NCI-H1092 treated with DMSO at 0.1 percent for 48 hours (cell line): ENCODE data around the gene TMEM218.
"Not testable (repeated sequence)": the region's sequence is repeated elsewhere in the genome, so short reads cannot be mapped to it uniquely, and the experiment has no call there.

Source experiments
- DNase-seq: peaks from one replicate; lab custom pipeline; 2025; lab: John Stamatoyannopoulos, UW

TMEM218 gene

DNA sequence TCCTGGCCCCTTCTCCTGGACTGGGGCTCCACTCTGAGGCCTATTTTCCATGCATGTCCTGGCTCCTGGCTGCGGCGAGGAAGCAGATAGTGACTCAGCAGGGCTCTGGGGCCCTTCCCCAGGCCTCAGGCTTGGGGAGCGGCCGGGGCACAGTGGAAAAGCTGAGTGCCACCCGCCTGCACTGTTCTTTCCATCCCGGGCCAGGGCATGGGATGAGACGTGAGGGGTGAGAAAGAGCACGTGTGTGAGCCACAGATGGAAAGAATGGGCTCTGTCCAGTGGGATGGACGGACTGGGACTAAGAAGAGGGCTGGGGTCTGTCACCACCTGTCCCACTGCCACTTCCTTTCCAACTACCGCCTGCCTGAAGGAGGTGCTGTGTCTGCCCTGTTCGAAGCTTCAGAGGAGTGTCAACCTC, 35.5 kb downstream of the TMEM218 start:
- DNase-seq = no peak

DNA sequence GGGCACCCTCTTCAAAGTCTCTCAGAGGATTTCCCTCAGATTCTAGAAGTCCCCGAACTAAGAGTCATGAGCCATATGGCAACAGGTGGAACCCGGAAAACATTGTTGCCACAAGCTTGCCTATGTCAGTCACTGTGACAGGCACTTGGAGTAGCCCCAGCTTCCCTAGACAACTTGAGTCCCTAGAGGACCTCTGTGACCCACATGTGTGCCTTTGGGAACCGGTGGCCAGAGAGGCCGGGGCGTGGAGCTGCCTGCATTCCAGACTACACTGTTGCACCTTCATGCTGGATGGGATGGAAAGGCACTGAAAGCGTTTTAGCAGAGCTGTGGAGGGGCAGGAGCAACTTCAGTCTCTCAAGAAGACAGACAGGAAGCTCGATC, 36.2 kb downstream of the TMEM218 start:
- no peak for DNase-seq

DNA sequence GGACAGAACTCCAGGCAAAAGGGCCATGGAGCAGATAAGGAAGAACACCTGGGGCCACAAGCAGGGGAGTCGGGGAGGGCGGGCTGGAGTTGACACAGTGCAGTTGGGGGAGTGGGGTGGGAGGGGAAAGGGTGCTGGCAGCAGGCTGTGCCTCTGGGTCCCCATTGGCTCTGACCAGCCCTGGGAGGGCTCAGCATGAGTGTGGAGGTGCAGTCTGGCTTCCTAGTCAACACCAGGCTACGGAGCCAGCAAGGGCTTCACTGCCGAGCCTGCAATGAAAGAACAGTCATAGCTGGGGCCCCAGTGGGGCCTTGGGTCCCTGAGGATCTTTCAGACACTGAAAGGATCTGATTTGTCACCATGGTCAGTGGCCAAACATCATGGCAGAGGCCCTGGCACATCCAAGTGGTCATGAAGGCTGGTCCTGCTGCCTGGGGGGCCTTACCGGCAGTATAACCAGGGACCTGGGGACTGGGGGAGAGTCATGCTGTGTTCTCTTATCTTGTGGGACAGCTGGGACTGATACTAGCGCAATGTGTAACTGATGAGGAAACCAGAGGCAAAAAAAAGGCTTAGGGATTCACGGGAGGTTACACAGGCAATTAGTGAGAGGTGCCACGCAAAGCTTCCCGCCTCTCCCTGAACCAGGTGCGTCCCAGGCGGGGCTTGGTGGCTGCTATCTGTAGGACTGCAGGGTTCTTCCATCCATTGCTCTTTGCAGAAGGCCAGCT, 36.8 kb downstream of the TMEM218 start:
- no peak for DNase-seq

DNA sequence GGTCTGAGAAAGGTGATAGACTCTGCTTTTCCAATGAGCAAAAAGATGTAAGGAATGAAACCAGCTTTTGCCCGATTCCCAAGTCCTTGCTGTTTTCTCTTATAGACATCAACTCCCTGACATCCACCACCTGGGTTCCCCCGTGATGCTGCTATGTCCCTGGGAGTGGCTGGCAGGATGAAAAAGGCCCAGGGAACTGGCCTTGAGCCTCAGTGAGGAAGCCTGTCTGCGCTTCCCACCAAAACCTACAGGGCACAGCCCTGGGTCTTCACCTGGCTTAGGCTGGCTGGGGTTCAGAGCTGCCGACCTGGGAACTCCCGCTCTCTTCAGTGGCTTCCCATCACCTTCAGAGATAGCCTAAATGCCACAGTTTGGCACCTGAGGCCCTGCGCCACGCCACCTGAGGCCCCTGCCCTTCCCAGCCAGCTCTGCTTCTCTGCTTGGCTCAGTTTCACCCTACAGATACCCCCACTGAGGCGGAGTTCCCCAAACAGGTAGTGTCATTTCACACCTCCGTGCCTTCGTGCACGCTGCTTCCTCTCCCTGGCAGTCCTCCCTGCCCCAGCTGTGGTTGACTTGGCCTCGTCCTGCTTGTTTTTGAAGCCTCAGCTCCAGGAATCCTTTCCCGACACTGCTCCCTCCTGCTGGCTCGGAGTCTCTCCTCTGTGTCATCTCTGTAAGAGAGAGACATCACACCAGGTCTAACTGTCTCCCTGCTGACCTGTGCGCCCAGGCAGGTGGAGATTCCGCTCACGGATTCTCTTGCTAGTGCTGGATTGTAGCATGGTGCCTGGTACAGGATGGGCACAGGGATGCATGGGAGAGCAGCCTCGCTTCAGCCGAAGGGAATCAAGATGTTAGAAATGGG, 37.6 kb downstream of the TMEM218 start:
- no peak for DNase-seq

DNA sequence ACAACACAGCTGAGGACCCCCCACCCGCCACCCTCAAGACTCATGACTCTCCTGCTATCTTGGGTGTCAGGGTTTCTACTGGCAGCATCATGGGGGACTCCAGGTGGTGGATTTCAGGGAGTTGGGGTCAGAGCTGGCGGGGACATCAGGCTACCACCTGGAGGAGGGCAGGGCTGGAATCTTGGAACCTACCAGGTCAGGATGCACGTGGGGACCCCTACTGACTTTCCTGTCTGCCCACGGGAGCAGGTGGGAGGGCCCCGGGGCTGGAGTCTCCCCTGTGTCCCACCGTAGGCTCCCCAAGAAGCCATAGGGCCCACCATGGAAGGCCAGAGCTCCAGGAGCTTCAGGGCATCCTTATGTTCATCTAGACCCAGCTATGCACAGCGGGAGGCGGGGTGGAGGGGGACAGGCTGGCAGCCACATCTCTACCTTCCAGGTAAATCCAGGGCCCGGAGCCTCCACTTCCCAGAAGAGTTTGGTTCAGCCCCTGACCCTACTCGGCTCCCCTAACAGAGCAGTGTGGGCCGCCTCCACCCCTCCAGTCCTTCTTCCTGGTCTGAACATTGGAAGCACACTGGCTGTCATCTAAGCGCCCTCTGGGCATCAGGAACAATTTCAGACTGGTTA, 38.4 kb downstream of the TMEM218 start:
- DNase-seq = no peak

DNA sequence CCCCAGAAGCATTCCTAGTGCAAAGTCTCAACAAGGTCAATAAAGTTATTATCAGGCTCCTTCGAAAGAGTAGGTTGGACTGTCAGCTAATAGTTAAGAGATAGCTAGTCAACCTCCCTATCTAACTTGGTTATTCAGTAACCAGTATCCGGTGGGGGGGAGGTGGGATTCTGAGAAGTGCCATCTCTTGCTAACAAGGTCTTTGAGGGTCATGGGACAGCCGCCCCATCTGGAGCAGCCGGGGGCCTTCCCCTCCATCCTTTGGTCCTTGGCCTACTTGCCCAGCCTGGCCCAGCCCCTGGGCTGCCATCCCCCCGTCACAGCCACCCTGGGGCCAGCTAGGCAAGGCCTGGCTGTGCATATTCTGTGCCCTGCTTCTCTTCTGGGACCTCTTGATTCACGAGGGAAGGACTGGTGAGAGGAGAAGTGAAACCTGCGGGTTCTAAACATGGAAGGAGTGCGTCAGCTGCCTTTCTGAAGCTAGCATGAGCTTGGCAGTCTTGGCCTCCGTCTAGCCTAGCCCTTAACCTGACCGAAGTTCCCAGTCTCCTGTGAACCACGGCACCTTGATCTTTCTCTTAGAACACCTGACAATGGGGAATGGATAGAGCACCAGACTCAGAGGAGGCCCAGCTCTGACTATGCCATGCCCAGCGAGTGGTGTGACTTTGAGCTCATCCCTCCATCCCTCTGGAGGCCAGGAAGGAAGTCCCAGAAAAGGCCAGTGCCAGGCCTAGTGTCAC, 39.0 kb downstream of the TMEM218 start:
- DNase-seq = no peak

DNA sequence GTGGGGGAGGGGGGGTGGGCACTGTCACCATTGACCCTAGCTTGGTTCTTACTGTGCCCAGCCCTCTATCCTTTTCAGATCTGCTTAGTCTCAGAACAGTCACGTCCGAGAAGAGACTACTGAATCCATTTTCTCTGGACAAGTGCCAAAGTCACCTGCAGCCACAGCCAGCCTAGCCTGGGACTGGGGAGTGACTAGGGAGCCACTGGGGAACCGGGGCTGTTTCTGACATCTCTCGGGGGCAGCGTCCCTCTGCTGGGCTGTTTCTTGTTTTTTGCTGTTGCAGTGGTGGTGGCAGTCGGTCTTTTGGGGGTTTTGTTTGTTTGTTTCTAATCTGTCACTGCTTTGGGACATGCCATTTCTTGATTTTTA, 39.6 kb downstream of the TMEM218 start:
- no peak for DNase-seq

DNA sequence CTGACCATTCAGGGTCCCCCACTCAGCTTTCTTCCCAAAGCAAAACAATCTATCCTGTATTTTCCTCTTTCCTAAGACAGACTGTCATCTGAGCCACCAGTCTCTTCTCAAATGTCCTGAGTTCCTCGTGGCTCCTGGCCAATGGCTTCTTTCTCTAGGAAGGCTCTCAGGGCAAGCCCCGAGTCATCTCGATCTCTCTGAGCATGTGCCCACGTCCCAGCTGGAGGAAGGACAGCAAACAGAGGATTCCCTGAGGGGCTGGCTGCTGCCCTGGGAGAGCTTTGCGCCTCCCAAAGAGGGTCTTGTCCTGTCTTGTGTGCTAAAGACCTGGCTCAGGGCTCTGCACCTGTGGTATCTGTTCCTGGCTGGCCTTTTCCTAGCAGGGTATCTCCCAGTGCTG, 40.0 kb downstream of the TMEM218 start:
- DNase-seq = no peak

DNA sequence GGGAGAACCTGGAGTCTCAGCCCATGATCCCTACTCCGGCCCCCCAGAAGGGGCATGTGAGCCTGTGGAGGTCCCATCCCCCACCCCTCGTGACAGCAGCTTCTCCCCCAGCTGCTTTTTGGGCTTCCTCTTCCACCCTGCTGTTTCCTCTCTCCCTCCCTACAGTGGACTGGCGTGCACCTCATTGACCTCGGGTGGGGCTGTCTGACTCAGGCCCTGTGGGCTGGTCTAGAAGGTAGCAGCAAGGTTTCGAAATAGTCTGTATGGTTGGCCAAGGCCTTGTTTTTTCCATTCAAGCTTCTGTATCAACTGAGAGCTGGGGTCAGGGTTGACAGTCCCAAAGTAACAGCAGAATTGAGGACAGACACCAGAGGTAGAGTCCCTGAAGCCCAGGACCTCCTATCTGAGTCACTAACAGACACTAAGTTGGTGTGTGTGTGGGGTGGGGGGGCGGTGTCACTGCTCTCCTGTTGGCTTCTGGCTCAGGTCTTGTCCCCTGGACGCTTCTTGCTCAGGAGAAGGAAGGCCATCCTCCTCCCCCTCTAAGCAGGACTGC, 40.6 kb downstream of the TMEM218 start:
- no peak for DNase-seq

DNA sequence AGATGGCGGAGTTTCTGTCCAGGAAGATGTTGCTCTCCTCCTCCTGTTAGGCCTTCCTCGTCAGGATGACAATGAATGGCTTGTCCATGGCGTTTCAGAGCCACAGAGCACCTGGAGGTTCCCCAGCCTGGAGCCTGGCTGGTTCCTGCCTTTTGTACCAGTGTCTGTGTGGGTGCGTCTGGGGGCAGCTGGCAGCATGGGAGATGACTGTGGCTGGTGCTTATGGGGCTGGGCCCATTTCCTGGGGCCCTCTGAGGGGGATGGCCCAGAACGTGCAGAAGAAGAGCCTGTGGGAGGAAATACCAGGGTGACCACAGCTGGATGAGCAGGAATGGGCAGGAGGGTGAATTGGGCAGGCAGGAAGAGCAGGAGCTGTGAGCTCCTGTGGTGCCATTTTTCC, 41.6 kb downstream of the TMEM218 start:
- DNase-seq = no peak

DNA sequence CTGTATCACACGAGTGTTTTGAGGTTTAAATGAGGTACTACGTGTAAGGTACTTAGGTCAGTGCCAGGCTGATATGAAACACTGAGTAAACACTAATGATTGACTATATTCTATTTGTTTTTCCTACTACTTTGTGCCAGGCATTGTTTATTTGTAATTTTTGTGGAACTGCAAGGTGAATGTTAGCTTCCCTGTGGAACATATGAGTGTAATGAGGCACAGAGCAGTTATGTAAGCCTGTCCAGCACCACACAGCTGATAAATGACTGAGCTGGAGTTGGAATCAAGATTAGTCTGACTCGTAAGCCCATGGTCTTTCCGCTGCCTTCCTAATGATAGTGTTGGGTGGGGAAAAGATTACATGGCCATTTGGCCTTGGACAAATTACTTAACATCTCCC, 42.4 kb downstream of the TMEM218 start:
- no peak for DNase-seq

DNA sequence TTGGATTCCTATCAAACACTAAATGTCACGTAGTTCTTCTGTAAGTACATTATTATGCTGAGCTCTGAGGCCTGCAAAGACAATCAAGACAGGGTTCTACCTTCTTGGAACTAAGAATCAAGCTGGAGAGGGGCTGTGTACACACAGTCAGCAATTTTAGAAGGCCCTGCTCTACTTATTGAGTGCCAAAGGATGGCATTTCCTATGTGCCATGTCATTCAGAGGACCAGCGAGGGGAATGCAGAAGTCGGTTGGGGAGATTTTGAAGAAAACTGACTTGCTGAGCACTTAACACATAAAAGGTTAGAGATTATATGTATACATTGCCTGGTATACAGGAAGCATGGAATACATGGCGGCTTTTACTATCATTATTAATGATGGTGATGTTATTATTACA, 43.1 kb downstream of the TMEM218 start:
- no peak for DNase-seq

DNA sequence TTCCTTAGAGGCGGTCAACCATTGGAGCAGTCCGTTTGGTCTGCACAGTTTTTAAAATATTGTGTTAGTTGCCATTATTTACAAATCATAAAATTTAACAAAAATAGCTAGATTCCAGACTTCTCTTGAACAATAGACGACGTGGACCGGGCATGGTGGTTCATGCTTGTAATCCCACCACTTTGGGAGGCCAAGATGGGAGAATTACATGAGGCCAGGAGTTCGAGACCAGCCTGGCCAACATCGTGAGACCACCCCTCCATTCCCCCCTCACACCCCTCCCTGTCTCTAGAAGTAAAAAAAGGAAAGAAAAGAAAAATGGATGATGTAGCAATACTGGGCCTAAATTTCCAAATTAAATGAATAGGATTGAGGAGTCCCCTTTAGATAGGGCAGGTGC, 47.4 kb downstream of the TMEM218 start:
- DNase-seq = no peak

DNA sequence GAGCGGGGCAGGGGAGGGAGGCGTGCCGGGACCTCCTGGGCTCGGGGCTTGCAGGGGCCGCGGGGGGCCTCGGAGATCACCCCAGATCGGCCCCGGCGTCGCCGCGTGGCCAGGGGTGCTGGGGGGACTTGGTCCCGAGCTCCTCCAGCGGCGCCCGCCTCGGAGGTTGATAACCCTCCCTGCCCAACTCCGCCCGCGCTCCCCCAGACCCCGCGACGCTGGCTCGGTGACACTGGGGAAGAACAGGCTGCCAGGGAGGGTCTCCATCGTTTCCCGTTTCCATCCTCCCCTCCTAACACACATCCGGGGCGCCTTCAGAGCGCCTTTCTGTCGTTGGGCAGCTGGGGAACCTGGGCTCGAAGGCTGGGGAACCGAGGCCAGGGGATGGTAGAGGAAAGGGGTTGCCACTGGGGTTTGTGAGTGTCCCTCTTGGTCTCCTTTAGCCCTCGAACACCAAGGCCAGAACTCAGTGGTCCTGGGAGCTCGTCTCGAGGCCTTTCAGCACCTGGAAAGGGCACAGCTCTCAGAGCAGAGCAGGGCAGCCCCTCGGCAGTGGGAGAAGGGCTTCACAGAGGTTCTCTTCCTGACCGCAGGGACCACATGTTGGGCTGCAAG, 47.9 kb downstream of the TMEM218 start:
- no peak for DNase-seq

DNA sequence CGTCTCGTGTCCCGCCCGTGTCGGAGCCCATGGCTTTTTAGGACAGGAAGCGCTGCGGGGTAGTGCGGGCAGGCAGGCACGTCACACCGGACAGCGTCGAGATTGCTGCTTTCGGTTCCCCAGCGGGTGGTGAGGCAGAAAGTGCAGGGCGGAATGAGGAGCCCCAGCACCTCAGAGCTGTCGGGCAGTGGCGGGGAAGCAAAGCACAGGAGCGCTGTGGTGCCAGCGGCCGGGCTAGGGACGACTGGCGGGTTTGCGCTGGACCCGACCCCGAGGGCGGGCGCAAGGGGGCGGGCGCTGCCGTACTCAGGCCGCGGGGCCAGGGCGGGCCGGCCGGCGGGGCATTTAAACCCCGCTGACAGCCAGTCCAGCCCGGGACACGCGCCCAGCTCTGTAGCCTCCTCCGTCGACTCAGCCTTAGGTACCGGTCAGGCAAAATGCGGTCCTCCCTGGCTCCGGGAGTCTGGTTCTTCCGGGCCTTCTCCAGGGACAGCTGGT, 48.4 kb downstream of the TMEM218 start, which contains the start of gene SLC37A2:
SLC37A2 (plus strand) TSS at position 375 of the 498 bp plus-strand sequence; CDS start at position 438, 63 bp downstream.
- DNase-seq = peak; percentile 33

DNA sequence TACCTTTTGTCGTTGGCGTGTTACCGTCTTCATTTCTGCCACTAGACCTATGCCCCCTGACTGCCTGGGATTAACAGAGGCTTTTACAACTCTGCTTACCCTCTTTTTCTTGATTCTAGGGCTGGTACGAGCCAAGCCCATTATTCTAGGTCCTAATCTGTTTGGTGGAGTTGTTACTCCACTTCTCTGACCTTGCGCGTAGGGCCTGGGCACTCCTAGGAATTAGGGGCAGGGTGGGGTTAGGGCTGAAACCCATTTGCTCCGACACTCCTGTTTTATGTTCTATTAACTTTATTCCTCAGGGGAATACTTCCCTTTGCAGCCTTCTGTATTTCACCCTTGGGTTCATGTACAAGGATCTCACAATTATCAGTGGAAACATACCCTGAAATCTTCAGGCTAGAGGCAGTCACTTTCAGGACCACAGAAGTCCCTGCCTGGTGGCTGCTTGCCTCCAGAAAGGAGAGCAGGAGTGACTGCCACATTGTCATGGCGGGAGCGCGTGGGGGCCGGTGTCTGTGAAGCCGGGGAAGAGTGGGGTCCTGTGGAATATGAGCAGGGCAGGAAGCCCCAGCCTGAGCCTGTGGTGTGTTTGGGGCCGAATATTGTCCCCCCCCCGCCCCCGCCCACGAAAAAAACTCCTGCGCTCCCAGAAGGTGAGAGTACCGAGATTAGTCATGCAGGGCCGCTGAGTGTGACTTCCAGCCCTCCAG, 49.1 kb downstream of the TMEM218 start:
- DNase-seq = no peak

DNA sequence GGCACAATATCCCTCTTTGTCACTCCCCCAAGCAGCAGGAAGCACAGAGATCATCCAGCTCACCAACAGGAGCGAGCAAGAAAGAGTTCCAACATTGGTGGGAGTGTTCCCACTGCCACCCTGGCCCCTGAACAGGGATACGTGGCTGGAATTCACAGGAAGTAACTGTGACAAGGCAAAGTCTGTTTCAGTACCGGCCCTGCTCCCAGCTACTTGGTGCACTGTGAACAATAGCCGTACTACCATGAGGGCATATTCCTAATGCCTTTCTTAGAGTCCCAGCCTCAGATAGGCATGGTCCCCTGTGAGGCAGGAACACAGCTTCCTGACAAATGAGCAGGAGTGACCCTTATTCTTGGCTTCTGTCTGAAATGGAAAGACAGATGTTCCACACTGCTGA, 50.1 kb downstream of the TMEM218 start:
- DNase-seq = no peak

DNA sequence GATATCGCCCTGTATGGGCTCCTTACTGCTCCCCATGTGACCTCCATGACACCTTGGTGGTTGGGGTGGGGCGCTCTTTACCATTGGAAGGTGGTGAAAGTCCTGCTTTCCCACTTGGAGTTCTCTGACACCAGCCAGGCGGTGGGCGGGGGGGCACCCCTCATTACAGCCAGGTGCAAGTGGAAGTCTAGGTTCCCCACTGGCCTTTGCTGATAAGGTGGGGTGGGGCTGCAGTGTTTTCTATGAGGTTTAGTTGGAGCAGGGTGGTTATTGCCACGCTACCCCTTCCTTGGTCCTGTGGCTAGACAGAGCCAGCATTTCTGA, 53.8 kb downstream of the TMEM218 start:
- no peak for DNase-seq

DNA sequence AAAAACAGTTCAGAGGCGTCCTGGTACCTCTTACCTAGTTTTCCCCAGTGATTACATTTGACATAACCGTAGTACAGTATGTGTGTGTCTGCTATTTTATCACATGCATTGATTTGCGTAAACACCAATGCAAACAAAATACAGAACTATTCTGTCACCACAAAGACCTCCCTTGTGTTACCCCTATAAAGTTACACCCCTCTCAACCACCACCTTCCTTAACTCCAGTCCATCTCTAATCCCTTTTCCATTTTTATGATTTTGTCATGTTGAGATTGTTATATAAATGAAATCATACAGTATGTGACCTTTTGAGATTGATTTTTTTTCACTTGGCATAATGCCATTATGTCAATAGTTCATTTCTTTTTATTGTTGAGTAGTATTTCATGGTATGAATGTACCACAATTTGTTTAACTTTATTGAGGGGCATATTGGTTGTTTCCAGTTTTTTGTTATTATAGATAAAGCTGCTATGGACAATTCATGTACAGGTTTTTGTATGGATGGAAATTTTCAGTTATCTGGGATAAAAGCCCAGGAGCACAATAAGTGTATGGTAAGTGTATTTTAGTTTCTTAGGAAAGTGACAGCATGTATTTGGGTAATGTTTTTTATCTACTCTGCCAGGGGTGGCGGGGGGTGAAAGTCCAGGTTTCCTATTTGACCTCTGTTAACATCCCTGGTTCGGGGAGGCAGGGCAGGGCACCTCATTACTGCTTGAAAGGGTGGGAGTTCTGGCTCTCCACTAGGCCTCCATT, 54.3 kb downstream of the TMEM218 start:
- DNase-seq = no peak

DNA sequence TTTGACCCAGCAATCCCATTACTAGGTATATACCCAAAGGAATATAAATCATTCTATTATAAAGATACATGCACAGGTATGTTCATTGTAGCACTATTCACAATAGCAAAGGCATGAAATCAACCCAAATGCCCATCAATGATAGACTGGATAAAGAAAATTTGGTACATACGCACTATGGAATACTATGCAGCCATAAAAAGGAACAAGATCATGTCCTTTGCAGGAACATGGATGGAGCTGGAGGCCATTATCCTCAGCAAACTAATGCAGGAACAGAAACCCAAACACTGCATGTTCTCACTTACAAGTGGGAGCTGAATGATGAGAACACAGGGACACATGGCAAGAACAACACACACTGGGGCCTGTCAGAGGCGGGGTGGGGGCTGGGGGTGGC, 55.3 kb downstream of the TMEM218 start:
- DNase-seq = not testable (repeated sequence)
